Effector memory CD4-positive, alpha-beta T cell (primary cell): ENCODE data around the gene B2M.
"Not testable (repeated sequence)": the region's sequence is repeated elsewhere in the genome, so short reads cannot be mapped to it uniquely, and the experiment has no call there.

Source experiments
- DNase-seq, 3 donors: peaks; one replicate each; pipeline ENCODE4 v3.0.0-alpha.2; 2020
- H3K27ac ChIP-seq: 2 replicates; pipeline ENCODE4 v1.7.0; 2013; ENCODE audit warnings: mild to moderate bottlenecking, low read length, moderate library complexity; ENCODE audit not compliant: insufficient read depth, poor library complexity, severe bottlenecking
- H3K27me3 ChIP-seq: replicated peaks from 2 replicates; pipeline ENCODE4 v1.7.0; 2013; ENCODE audit warnings: mild to moderate bottlenecking, low read length; ENCODE audit not compliant: insufficient read depth, control insufficient read depth, poor library complexity, severe bottlenecking
- H3K36me3 ChIP-seq: 2 replicates; pipeline ENCODE4 v1.7.0; 2013; ENCODE audit warnings: mild to moderate bottlenecking, low read length, moderate library complexity; ENCODE audit not compliant: control insufficient read depth, insufficient read depth
- H3K4me1 ChIP-seq: 2 replicates; pipeline ENCODE4 v1.7.0; 2013; ENCODE audit warnings: low read length, mild to moderate bottlenecking; ENCODE audit not compliant: control insufficient read depth, insufficient read depth, poor library complexity, severe bottlenecking
- H3K4me3 ChIP-seq: 2 replicates; pipeline ENCODE4 v1.7.0; 2013; ENCODE audit warnings: low read length, low read depth, mild to moderate bottlenecking; ENCODE audit not compliant: insufficient read depth, poor library complexity, severe bottlenecking
- H3K9me3 ChIP-seq: 2 replicates; pipeline ENCODE4 v1.7.0; 2013; ENCODE audit warnings: mild to moderate bottlenecking, low read length, moderate library complexity; ENCODE audit not compliant: control insufficient read depth

The B2M gene

DNA sequence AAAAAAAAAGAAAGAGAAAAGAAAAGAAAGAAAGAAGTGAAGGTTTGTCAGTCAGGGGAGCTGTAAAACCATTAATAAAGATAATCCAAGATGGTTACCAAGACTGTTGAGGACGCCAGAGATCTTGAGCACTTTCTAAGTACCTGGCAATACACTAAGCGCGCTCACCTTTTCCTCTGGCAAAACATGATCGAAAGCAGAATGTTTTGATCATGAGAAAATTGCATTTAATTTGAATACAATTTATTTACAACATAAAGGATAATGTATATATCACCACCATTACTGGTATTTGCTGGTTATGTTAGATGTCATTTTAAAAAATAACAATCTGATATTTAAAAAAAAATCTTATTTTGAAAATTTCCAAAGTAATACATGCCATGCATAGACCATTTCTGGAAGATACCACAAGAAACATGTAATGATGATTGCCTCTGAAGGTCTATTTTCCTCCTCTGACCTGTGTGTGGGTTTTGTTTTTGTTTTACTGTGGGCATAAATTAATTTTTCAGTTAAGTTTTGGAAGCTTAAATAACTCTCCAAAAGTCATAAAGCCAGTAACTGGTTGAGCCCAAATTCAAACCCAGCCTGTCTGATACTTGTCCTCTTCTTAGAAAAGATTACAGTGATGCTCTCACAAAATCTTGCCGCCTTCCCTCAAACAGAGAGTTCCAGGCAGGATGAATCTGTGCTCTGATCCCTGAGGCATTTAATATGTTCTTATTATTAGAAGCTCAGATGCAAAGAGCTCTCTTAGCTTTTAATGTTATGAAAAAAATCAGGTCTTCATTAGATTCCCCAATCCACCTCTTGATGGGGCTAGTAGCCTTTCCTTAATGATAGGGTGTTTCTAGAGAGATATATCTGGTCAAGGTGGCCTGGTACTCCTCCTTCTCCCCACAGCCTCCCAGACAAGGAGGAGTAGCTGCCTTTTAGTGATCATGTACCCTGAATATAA is 2.0 kb downstream of the B2M start:
- Histone ChIP-seq H3K27me3 (no peaks in the 10 kb centered on the region), H3K36me3 (peaks cover 61% of the 10 kb centered on the region), H3K27ac (peak overlapping the region; percentile 100), H3K4me1 (peaks cover 34% of the 10 kb centered on the region), H3K4me3 (peak overlapping the region; percentile 100), H3K9me3 (no peaks in the 10 kb centered on the region)
- DNase-seq: no peak

DNA sequence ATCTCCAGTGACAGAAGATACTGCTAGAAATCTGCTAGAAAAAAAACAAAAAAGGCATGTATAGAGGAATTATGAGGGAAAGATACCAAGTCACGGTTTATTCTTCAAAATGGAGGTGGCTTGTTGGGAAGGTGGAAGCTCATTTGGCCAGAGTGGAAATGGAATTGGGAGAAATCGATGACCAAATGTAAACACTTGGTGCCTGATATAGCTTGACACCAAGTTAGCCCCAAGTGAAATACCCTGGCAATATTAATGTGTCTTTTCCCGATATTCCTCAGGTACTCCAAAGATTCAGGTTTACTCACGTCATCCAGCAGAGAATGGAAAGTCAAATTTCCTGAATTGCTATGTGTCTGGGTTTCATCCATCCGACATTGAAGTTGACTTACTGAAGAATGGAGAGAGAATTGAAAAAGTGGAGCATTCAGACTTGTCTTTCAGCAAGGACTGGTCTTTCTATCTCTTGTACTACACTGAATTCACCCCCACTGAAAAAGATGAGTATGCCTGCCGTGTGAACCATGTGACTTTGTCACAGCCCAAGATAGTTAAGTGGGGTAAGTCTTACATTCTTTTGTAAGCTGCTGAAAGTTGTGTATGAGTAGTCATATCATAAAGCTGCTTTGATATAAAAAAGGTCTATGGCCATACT is 4.0 kb downstream of the B2M start:
- H3K36me3 ChIP-seq: peaks cover 68% of the 10 kb centered on the region
- no peaks in the 10 kb centered on the region for H3K27me3 ChIP-seq
- peak overlapping the region; percentile 100 for H3K27ac ChIP-seq
- H3K4me1 ChIP-seq: peaks cover 54% of the 10 kb centered on the region
- H3K4me3 ChIP-seq: peak overlapping the region; percentile 100
- DNase-seq: no peak
- no peaks in the 10 kb centered on the region for H3K9me3 ChIP-seq

DNA sequence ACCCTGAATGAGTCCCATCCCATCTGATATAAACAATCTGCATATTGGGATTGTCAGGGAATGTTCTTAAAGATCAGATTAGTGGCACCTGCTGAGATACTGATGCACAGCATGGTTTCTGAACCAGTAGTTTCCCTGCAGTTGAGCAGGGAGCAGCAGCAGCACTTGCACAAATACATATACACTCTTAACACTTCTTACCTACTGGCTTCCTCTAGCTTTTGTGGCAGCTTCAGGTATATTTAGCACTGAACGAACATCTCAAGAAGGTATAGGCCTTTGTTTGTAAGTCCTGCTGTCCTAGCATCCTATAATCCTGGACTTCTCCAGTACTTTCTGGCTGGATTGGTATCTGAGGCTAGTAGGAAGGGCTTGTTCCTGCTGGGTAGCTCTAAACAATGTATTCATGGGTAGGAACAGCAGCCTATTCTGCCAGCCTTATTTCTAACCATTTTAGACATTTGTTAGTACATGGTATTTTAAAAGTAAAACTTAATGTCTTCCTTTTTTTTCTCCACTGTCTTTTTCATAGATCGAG is 4.5 kb downstream of the B2M start:
- peaks cover 60% of the 10 kb centered on the region for H3K4me1 ChIP-seq
- no peak for DNase-seq

DNA sequence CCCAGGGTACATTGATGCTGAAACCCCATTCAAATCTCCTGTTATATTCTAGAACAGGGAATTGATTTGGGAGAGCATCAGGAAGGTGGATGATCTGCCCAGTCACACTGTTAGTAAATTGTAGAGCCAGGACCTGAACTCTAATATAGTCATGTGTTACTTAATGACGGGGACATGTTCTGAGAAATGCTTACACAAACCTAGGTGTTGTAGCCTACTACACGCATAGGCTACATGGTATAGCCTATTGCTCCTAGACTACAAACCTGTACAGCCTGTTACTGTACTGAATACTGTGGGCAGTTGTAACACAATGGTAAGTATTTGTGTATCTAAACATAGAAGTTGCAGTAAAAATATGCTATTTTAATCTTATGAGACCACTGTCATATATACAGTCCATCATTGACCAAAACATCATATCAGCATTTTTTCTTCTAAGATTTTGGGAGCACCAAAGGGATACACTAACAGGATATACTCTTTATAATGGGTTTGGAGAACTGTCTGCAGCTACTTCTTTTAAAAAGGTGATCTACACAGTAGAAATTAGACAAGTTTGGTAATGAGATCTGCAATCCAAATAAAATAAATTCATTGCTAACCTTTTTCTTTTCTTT is 5.8 kb downstream of the B2M start:
- H3K27ac ChIP-seq: peak overlapping the region; percentile 79
- peaks cover 63% of the 10 kb centered on the region for H3K4me1 ChIP-seq
- DNase-seq: no peak
- H3K36me3 ChIP-seq: peaks cover 60% of the 10 kb centered on the region
- H3K4me3 ChIP-seq: peak overlapping the region; percentile 100
- H3K27me3 ChIP-seq: no peaks in the 10 kb centered on the region
- no peaks in the 10 kb centered on the region for H3K9me3 ChIP-seq

More for the DNA sequence above, 4.5 kb downstream of the B2M start:
- Histone ChIP-seq H3K36me3 (peaks cover 68% of the 10 kb centered on the region), H3K27me3 (no peaks in the 10 kb centered on the region), H3K27ac (peak overlapping the region; percentile 100), H3K4me3 (peak overlapping the region; percentile 100), H3K9me3 (no peaks in the 10 kb centered on the region)

DNA sequence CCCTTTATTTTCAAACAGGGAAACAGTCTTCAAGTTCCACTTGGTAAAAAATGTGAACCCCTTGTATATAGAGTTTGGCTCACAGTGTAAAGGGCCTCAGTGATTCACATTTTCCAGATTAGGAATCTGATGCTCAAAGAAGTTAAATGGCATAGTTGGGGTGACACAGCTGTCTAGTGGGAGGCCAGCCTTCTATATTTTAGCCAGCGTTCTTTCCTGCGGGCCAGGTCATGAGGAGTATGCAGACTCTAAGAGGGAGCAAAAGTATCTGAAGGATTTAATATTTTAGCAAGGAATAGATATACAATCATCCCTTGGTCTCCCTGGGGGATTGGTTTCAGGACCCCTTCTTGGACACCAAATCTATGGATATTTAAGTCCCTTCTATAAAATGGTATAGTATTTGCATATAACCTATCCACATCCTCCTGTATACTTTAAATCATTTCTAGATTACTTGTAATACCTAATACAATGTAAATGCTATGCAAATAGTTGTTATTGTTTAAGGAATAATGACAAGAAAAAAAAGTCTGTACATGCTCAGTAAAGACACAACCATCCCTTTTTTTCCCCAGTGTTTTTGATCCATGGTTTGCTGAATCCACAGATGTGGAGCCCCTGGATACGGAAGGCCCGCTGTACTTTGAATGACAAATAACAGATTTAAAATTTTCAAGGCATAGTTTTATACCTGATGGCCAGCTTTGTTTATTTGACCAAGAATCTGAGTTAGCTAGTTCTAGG is 7.0 kb downstream of the B2M start:
- Histone ChIP-seq H3K9me3 (no peaks in the 10 kb centered on the region), H3K4me3 (peak overlapping the region; percentile 6), H3K27me3 (no peaks in the 10 kb centered on the region), H3K4me1 (peaks cover 63% of the 10 kb centered on the region), H3K27ac (peak overlapping the region; percentile 79), H3K36me3 (peaks cover 49% of the 10 kb centered on the region)
- no peak for DNase-seq

DNA sequence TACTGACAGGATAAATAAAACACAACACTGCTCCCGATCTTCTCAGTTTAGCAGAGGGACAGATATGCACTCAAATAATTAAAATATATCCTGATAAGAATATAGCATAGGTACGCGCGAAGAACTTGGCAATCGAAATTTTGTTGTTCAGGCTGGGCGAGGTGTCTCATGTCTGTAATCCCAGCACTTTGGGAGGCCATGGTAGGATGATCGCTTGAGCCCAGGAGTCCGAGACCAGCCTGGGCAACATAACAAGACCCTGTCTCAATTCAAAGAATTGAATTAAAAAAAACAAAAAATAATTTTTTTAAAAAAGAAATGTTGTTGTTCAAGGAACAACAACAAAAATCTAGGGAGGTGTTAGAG is 7.6 kb downstream of the B2M start:
- H3K4me3 ChIP-seq: peak overlapping the region; percentile 6
- no peaks in the 10 kb centered on the region for H3K27me3 ChIP-seq
- H3K27ac ChIP-seq: peak overlapping the region; percentile 79
- H3K9me3 ChIP-seq: no peaks in the 10 kb centered on the region
- H3K4me1 ChIP-seq: peaks cover 68% of the 10 kb centered on the region
- H3K36me3 ChIP-seq: peaks cover 46% of the 10 kb centered on the region
- DNase-seq: no peak

DNA sequence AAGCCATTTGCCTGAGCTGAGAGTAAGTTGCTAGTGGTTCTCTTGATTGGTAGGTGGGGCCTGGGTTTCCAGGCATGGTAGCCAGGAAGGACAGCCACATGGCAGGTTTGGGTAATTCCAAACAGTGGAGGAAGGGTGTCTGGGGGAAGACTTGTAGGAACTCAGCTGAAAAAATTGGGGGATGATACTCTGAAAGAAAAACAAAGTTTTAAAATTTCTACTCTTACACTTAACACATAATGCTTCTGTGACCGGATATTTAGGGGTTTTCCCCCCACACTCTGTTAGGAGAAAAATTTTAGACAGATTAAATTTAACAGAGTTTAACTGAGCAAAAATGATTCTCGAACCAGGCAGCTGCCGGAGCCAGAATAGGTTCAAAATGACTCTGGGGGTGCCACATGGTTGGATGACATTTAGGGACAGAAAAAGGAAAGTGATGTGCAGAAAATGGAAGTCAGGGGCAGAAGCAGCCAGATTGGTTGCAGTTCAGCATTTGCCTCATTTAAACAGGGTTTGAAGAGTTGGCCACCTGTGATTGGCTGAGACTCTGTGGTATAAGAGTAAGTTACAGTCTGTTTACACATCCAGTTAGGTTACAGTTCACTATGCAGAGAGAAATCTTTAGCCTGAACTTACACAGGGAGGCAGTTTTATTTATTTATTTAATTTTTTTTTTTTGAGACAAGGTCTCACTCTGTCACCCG is 8.1 kb downstream of the B2M start:
- DNase-seq: peak; percentile 23 to 45 (median 44)
- Histone ChIP-seq H3K27me3 (no peaks in the 10 kb centered on the region), H3K4me3 (no peak overlapping the region), H3K27ac (peak overlapping the region; percentile 79), H3K4me1 (peaks cover 71% of the 10 kb centered on the region), H3K36me3 (peaks cover 42% of the 10 kb centered on the region), H3K9me3 (no peaks in the 10 kb centered on the region)

DNA sequence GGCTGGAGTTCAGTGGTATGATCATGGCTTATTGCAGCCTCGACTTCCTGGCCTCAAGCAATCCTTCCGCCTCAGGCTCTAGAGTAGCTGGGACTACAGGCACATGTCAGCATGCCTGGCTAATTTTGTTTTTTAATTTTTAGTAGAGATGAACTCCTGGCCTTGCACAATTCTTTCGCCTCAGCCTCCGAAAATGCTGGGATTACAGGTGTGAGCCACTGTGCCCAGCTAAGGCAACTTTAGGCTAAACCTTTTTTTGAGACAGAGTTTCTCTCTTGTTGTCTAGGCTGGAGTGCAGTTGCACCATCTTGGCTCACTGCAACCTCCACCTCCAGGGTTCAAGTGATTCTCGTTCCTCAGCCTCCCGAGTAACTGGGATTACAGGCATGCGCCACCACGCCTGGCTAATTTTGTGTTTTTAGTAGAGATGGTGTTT is 8.7 kb downstream of the B2M start:
- not testable (repeated sequence) for H3K9me3 ChIP-seq, H3K4me3 ChIP-seq, DNase-seq, H3K27me3 ChIP-seq
- Histone ChIP-seq H3K36me3 (peaks cover 39% of the 10 kb centered on the region), H3K4me1 (peaks cover 72% of the 10 kb centered on the region), H3K27ac (peak overlapping the region; percentile 79)
